Mucosa of descending colon (tissue), 3 donors: ENCODE measurements around the gene SPRR2D. TPM values are rescaled to one million over a fixed set of nuclear protein-coding genes. Genes with fewer than 3 reads are reported as not detected.
"Not testable (repeated sequence)": the region's sequence is repeated elsewhere in the genome, so short reads cannot be mapped to it uniquely, and the experiment has no call there.

ENCODE experiments used
- ATAC-seq: fragments of 200-7000 bp; cut with Tn5 transposase; one replicate; pipeline ENCODE4 v1.9.1; 2020; ENCODE audit warnings: mild to moderate bottlenecking, moderate library complexity
- DNase-seq, 3 donors: peaks; one replicate each; pipeline ENCODE4 v3.0.0-alpha.2; 2020
- H3K36me3 ChIP-seq: fragments of 200-600 bp; one replicate; pipeline ENCODE4 v1.8.0; 2021; ENCODE audit warnings: low read depth, mild to moderate bottlenecking
- H3K4me1 ChIP-seq: fragments of 200-600 bp; one replicate; pipeline ENCODE4 v1.8.0; 2021; ENCODE audit warnings: low read depth, mild to moderate bottlenecking
- H3K4me3 ChIP-seq: fragments of 200-600 bp; one replicate; pipeline ENCODE4 v1.8.0; 2021; ENCODE audit warnings: mild to moderate bottlenecking
- H3K9me3 ChIP-seq: fragments of 200-600 bp; one replicate; pipeline ENCODE4 v1.8.0; 2021; ENCODE audit warnings: mild to moderate bottlenecking
- CTCF ChIP-seq: fragments of 200-600 bp; IDR thresholded peaks from one replicate; pipeline ENCODE4 v1.8.0; 2022; ENCODE audit warnings: antibody characterized with exemption, mild to moderate bottlenecking
- intact Hi-C, 2 donors: fragments of 100-400 bp; cut with DNase I in 1 of 2; cut with micrococcal nuclease in 1 of 2; formaldehyde crosslinking; loops; one replicate each; pipeline versions ENCODE4 v1.11.0 to v1.11.1; 2022; cut with DNase I, micrococcal nuclease
- total RNA-seq, 3 donors: library from RNA; stranded (reverse); fragmentation: NEBNext Ultra II Directional in 2 of 3; extraction: Animal tissue kit (Norgen Biotek cat#: 25700) in 2 of 3; gene quantifications; one replicate each; pipeline versions ENCODE4 v1.2.1 to v1.2.4, GENCODE V29; 2021 to 2023
- donor health status: DM: no; HTN: no; CAD: no; lungs with moderate emphysema.
- donor health status: DM: no; HTN: no; CAD: no.
- donor health status: DM: no; HTN: yes; CAD: no.

Gene SPRR2D
- total RNA-seq, 3 donors from 2014 or later, result 0.41 TPM; not detected in 2

- H3K4me3 ChIP-seq, result no peak overlapping the region
- no peaks in the 10 kb centered on the region for H3K36me3 ChIP-seq
- ATAC-seq, result no peak
- TF ChIP-seq CTCF, result no peak
- no peak for DNase-seq
- intact Hi-C loops, result no loop called here
- H3K4me1 ChIP-seq, result no peaks in the 10 kb centered on the region
- H3K9me3 ChIP-seq, result no peaks in the 10 kb centered on the region
Observed at GRCh38 chr1:153024413-153024812, 16.5 kb downstream of the SPRR2D start.

- Histone ChIP-seq H3K36me3 (no peaks in the 10 kb centered on the region), H3K4me3 (no peak overlapping the region), H3K9me3 (no peaks in the 10 kb centered on the region), H3K4me1 (no peaks in the 10 kb centered on the region)
- DNase-seq (no peak), ATAC-seq (no peak)
- no peak for TF ChIP-seq CTCF
- intact Hi-C loops, result no loop called here
Observed at GRCh38 chr1:153023109-153023508, 17.8 kb downstream of the SPRR2D start.

- H3K4me3 ChIP-seq, intact Hi-C loops, H3K4me1 ChIP-seq, H3K36me3 ChIP-seq, DNase-seq, ATAC-seq, H3K9me3 ChIP-seq: not testable (repeated sequence)
Observed at GRCh38 chr1:153022340-153022739, 18.6 kb downstream of the SPRR2D start.

GRCh38 chr1:153021829-153022228, 19.1 kb downstream of the SPRR2D start:
- H3K9me3 ChIP-seq, ATAC-seq, H3K36me3 ChIP-seq, H3K4me3 ChIP-seq, DNase-seq, H3K4me1 ChIP-seq, intact Hi-C loops: not testable (repeated sequence)

GRCh38 chr1:153011235-153011758, 29.6 kb downstream of the SPRR2D start:
- DNase-seq, H3K9me3 ChIP-seq, H3K36me3 ChIP-seq, H3K4me3 ChIP-seq, intact Hi-C loops, ATAC-seq, H3K4me1 ChIP-seq: not testable (repeated sequence)

GRCh38 chr1:153001382-153001781, 39.5 kb downstream of the SPRR2D start, which contains the start of gene SPRR3:
TSS of gene SPRR3 (plus strand) at chr1:153001749. CDS start at chr1:153003021, 1,272 bp downstream.
- DNase-seq (no peak), ATAC-seq (no peak)
- no peak for TF ChIP-seq CTCF
- intact Hi-C loops, result no loop called here
- Histone ChIP-seq H3K36me3 (no peaks in the 10 kb centered on the region), H3K4me1 (no peaks in the 10 kb centered on the region), H3K4me3 (no peak within 1 kb of the TSS), H3K9me3 (no peaks in the 10 kb centered on the region)

GRCh38 chr1:153000294-153000693, 40.6 kb downstream of the SPRR2D start:
- no peak for TF ChIP-seq CTCF
- intact Hi-C loops, result no loop called here
- Histone ChIP-seq H3K9me3 (no peaks in the 10 kb centered on the region), H3K4me1 (no peaks in the 10 kb centered on the region), H3K4me3 (no peak overlapping the region), H3K36me3 (no peaks in the 10 kb centered on the region)
- DNase-seq (no peak), ATAC-seq (no peak)
